NCI-H1092 treated with DMSO at 0.1 percent for 48 hours (cell line): ENCODE results near the gene OR10T2.
"Not testable (repeated sequence)": the region's sequence is repeated elsewhere in the genome, so short reads cannot be mapped to it uniquely, and the experiment has no call there.

Source experiments
- DNase-seq: peaks from one replicate; lab custom pipeline; 2025; lab: John Stamatoyannopoulos, UW

Gene OR10T2

DNA sequence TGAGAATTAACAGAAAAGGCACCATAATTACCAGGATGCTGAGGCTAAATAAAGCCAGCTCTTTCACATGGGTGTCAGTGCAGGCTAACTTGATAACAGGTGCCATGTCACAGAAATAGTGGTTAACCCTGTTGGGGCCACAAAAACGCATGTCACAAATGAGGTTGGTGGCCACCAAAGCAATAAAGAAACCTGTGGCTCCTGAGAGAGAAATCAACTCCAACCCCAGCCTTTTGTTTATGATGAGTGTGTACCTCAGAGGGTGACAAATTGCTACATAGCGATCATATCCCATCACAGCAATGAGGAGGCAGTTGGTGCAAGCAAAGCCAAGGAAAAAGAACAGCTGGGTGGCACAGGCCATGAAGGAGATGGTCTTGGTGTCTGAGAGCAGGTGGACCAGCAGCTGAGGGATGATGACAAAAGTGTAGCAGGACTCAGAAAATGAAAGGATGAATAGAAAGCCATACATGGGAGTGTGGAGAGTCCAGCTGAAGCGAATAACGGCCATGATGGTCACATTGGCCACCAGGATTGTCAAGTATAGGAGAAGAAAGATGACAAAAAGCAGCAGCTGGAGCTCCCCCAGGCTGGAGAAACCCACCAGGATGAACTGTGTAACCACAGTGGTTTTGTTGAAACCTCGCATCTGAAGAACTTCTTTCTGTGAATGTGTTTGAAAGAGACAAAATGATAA lies at the start of gene OR10T2:
OR10T2 (minus strand) TSS at position 649 of the 697 bp plus-strand sequence; CDS start at position 649, 0 bp downstream.
- no peak for DNase-seq

DNA sequence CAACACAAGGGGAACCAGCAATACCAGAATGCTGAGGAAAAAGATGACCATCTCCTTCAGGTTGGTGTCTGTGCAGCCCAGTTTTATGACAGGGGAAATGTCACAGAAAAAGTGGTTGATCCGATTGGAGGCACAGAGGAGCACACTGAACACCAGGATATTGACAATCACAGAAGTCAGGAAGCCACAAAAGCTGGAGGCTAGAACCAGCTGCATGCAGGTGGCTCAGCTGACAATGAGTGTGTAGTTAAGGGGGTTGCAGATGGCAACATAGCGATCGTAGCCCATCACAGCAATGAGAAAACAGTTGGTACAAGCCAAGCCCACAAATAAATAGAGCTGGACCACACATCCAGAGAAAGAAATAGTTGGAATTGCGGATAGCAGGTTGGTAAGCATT lies 46.1 kb upstream of the OR10T2 start:
- DNase-seq, result no peak

DNA sequence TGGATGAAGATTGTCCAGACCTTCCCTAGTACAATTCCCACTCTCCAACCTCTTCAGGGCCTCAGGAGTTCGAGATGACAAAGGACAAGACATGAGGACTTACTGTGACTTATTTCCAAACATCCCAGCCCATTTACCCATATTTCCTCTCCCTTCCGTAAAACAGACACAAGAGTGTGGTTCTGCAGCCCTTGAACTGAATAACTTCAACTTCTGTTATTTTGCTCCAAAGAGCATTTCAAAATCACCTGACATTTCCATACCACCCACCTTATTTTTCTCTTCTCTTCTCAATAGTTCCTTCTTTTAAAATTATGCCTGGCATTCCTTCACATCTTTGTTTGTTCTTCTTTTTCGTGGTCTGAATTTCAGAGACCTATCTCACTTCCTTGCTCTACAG lies 35.5 kb upstream of the OR10T2 start:
- DNase-seq, result no peak

GRCh38 chr1:158430163-158430562 lies 30.9 kb upstream of the OR10T2 start:
- DNase-seq, result not testable (repeated sequence)

DNA sequence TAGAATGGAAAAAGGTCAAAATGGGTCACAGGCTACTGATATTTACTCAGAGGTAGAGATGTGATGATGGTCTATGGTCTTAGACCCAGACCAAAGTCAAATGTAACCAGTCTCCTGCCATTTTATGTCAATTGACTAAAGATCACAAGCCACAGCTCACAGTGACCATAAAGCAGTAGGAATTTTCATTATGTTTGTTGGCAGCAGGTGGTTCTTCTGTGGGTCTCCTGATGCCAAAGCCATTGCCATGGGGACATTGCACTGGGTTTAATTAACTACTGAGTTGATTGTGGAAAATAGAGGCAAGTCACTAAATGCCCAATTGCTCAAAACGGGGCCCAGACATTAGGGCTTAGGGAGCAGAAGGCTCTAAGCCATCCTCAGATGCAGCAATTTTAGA lies 26.9 kb upstream of the OR10T2 start, which contains the start of gene OR10K2:
OR10K2 (minus strand) TSS at position 101 of the 400 bp plus-strand sequence. CDS start 5,371 bp downstream, outside the sequence.
- no peak for DNase-seq

GRCh38 chr1:158425027-158425426 lies 25.8 kb upstream of the OR10T2 start:
- DNase-seq, result no peak

DNA sequence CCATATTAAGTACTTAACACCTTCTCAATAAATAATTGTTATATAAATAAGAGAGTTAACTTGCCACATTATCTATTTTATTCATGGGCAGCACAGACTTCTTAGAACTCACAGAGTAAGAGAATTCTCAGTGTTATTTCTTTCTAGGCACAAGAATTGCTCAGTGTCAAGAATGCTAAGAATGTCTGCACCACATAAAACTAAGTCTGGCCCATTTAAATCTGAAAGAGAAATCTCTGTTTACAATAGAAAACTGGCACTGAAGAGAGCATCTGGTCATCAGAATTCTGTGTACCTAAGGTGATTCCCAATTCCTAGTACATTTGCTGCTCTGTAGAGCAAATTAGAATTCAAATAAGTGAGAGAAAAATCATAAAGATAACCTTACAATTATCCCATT lies 22.9 kb upstream of the OR10T2 start:
- DNase-seq, result no peak

GRCh38 chr1:158417586-158417985 lies 18.3 kb upstream of the OR10T2 start:
- DNase-seq, result no peak

- no peak for DNase-seq
Observed at GRCh38 chr1:158414651-158415345, 15.5 kb upstream of the OR10T2 start.

DNA sequence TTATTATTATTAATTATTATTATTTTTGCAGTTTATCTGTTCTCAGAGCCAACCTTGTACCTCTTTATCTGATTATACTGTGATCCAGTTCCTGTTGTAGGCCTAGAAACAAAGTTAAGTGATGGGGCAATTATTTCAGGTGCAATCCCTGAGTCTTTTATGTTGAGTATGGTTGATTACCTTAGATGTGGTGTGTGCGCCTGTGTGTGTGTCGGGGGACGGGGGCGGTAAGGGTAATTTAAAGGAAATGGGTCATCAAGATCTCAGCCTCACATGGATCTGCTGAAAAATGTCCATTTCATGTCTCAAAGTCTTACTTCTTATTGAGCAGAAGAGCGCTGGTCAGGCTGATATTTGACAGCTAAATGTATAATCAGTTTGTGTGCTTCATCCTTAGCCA lies 7.8 kb upstream of the OR10T2 start:
- DNase-seq, result no peak

GRCh38 chr1:158400871-158401270 lies 1.6 kb upstream of the OR10T2 start:
- DNase-seq, result no peak

GRCh38 chr1:158396646-158397045 lies 2.6 kb downstream of the OR10T2 start:
- no peak for DNase-seq

DNA sequence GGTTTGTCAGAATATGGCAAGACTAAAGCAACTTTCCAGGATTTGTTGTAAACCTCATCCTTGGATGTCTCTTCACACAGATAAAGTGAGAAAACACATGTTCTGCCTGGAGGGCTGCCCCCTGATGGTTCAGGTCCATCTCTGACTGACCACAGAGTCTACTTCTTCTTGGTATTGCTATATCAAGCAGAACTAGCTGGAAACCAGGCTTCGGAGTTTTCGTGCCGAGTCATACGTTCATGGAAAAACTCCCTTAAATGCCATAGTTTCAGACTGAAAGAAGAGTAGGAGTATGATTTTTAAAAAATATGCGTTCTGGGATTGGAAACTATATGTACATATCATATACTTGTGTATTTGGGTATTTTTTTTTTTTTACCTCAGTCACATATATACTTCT lies 5.8 kb downstream of the OR10T2 start:
- DNase-seq, result no peak

DNA sequence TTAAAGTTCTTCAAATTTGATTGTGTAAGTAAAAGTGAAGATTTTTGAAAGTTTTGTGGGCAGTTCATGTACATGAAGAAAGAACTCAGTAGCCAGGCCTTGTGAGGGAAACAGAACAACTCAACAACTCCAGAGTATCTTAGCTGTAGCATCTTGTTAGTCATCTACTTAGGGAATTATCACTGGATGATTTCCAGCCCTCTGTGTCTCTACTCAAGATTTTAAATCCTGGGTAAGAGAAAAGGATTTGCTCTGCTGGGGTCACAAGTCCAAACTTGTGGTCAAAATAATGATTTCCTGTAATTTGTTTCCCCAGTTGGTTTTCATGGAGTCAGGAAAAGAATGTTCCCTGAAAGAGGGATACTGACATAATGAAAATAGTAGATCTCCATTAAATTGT lies 8.2 kb downstream of the OR10T2 start:
- DNase-seq, result no peak

DNA sequence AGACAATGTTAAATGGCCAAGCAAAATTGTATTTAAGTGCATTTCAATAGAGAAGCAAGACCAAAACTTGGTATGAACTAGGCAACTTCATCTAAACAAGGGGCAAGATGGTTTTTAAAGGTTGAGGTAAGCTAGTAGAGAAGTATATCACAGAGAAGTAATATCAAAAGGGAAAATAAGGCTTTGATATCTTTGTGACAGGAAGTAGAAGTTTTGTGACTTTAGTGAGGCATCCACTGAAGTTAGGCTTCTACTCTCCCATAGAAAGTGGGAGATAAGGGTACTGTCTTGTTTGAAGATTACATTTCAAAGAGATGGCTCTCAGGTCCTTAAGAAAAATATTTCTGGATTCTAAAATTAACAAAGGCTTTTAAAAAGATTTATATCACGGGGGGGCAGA lies 8.9 kb downstream of the OR10T2 start:
- no peak for DNase-seq

- no peak for DNase-seq
Observed at GRCh38 chr1:158374860-158375259, 24.4 kb downstream of the OR10T2 start.

DNA sequence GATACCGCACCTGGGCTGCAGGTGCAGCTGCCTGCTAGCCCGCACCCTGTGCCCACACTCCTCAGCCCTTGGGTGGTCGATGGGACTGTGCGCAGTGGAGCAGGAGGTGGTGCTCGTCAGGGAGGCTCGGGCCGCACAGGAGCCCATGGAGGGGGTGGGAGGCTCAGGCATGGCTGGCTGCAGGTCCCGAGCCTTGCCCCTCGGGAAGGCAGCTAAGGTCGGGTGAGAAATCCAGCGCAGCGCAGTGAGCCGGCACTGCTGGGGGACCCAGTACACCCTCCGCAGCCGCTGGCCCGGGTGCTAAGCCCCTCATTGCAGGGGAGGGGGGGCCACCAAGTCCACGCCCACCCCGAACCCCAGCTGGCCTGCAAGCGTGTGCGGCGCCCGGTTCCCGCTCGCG lies 25.2 kb downstream of the OR10T2 start:
- DNase-seq, result not testable (repeated sequence)

DNA sequence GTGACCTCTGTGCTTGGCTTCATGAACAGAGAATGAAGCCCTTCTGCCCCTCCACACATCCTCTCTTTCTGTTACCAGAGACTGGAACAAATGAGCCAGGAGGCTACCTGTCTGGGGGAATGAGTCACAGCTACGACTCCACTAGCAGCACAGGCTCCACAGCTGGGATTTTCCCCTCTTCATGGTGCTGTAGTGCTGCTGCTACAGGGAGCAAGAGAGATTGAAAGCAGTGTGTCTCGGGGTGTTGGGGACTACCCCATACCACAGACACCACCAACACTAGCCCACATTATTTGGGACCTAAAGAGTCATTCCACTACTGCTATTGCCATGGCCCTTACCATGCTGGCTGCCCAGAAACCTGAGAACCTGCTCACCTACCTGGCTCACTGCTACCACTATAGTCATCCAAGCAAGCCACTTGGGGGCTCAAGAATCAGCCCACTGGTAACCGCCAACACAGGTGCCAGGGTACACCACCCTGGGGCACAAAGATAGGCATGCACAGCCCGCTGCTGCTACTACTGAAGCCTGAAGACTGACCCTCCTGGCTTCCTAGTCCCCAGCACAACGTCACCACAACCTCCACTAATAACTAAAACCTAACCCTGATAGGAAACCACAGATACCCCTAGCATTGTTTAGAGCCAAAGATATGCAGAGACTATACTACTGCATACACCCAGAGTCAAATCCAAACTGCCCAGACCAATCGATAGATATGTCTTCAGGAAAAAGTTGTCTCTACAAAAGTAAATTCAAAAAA lies 27.9 kb downstream of the OR10T2 start:
- DNase-seq, result no peak

GRCh38 chr1:158366783-158367182 lies 32.5 kb downstream of the OR10T2 start:
- DNase-seq, result no peak

DNA sequence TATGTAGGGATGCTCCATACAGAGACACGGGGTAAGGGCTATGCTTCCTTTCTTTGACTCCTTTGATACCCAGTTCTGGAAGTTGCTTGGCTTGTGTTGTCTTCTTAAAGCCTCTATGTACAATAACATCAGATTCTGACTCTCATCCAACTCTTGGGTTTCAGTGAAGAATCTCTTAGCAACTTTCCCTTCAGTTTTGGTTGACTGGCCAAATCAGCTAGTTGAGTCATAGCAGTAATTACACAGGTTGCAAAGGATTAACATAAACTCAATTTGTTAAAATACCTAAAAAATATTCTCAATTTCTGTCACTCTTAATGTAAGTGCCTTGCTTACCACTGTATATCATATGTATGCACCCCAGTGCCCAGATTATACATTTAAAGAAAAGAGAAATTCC lies 36.3 kb downstream of the OR10T2 start:
- no peak for DNase-seq

DNA sequence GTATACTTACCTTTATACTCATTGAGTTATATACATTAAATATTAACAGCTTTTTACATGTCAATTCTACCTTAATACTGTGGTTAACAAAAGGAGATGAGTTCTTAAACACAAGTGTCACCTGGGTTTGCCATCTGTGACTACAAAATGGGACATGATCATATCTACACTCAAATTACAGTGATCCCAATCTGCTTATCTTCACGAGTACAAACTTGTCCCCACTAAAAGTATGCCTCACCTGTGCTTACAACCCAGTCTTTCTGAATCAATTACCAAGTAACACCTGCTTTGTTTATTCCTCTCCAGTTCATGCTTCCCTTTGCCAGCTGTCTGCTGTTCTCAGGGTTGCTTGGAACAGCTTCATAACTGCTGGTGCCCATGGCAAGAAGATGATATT lies 36.8 kb downstream of the OR10T2 start:
- no peak for DNase-seq

GRCh38 chr1:158357441-158357840 lies 41.8 kb downstream of the OR10T2 start:
- DNase-seq, result no peak

DNA sequence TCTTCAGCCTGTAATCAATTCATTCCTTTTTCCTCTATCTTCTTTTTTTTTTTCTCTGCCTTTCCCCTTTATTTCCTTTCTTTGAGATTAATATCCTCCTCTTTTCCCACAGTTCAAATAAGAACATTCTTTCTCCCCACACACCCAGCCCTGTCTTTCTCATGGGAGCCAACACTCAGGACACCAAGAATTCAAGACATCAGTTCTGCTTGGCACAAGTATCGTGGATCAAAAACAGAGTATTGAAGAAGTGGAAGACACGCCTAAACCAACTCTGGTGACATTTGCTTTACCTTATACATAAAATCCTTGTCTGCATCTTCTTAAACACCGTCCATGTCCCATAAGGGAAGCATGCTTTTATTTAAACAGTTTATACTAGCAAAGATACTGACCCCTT lies 42.6 kb downstream of the OR10T2 start:
- no peak for DNase-seq
